NCI-H2227 (cell line): ENCODE measurements around the gene POLD3.
"Not testable (repeated sequence)": the region's sequence is repeated elsewhere in the genome, so short reads cannot be mapped to it uniquely, and the experiment has no call there.

Source experiments
- DNase-seq: peaks from one replicate; lab custom pipeline; 2025; ENCODE audit not compliant: unreplicated experiment; lab: John Stamatoyannopoulos, UW

The POLD3 gene

DNA sequence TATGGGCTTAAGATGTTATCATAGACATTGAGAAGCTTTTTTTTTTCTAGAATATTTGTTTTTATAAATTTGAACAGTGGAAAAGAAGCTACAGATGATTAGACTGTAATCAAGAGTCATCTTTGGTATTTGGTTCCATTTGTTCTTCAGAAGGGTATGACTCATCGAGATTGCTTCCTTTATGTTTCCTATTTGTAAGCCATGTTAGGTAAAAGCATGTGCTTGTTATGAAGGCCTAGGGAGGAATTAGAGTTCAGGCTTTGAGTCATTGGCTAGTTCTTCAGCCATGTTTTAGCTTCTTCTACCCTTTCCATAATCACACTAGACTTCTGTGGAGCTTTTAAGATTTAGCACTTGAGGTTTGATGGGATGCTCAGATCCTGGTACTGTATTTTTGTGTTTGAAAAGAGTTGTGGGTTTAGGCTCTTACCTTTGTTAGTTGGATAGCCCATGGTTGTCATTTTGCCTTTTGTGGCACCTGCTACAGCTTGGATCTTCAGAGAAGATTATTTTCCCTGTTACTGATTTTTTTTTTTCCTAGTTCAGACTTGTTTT lies 44.3 kb downstream of the POLD3 start:
- DNase-seq: no peak

DNA sequence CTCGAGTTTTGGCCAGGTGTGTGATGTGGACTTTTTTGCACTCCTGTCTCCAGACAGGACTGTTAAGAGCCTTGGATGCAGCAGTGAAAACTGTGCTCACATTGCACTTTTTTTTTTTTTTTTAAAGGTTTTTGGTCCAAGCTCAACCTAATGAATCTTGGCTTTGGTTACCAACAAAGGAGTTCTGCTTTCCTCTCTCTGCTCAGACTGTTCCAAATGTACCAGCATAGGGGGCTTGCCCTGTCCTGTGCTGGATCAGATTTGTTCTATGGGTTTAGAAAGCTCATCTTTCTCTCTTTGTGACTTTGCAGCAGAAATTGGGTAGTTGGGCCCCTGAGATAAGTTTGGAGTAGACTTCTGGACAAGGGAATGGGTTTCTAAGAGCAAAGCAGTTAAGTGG lies 45.3 kb downstream of the POLD3 start:
- no peak for DNase-seq

DNA sequence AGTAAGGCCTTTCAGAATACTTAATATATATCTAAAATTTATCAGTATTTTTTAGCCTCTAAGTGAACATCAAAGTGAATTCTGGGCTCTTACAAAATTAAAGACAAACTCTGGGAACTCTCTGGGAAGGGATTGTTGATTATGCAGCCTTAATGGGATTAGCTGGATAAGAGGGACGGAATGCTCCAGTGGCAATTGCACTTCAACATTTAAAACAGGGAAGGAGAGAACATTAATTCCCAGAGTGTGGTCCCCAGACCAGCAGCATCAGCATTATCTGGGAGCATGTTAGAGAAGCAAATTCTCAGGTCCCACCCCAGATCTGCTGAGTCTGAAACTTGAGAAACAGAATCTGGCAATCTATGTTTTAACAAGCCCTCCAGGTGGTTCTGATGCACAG lies 46.5 kb downstream of the POLD3 start:
- DNase-seq: no peak

DNA sequence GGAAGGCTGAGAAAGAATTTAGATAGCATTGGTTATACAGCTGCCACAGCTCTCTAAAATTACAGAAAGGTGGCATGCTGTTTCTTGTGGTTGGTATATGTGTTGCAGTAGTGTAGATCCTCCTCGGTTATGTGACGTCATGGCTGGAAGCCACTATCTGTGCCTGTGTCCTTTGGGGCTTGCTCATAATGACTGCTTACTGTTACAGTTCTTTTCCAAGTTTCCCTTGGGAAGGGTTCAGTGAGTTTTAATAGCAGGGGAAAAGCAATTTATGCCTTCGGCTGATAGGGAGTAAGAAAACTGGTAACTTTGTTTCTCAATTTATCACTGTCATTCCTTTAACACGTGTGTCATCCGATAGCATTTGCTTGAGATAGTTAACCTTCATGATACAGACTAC lies 47.2 kb downstream of the POLD3 start:
- no peak for DNase-seq

DNA sequence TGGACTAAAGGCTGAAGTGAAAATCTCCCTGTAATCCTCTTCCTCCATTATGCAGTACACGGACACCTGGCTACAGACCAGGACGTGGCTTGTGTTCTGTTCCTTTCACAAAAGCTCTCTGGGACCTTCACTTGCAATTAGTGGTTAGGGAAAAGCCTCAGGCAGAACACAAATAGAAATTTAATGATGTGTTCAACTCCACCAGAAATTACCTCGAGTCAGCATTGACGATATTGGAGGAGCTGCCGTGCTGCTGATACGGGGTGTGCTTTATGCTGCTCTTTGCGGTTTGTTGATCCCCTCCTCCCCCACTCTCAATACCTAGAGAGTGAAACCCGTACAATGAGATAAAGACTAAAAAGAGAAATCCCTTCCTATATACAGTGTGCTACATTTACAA lies 48.9 kb downstream of the POLD3 start:
- no peak for DNase-seq

DNA sequence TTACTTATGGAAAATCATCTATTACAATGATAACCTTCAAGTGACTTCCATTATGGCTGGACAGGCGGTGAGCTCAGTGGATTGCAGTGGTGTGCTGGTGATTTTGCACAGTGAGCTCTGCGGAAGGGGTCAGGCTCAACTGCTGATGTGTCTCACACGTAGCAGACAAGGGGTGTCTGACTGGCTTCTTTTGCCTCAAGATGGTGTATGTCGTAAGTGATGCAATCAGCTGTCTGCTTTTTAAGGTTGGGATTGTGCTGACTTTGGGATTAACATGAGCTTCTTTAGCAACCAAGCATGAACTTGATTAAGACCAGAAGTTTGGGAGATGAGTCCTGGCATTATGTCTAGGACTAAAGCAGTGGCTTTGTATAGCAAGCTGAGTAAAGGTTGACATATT lies 49.5 kb downstream of the POLD3 start:
- no peak for DNase-seq

DNA sequence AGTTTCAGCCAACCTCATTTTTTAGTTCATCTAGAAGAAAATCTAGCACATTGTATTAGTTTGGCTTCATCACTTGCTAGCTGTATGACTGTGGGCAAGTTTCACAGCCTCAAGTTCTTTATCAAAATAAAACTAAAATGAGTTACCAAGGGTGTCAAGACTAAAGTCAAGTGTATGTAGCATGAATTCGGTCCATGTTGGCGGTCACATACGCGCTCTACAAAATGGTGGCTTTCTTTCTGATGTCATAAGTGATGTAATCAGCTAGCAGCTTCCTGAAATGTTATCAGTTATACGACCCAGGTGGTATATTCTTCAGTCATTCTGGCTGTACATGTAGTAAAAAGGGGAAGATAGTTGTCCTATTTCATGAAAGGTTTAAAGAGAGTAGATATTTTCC lies 50.5 kb downstream of the POLD3 start:
- DNase-seq: no peak

DNA sequence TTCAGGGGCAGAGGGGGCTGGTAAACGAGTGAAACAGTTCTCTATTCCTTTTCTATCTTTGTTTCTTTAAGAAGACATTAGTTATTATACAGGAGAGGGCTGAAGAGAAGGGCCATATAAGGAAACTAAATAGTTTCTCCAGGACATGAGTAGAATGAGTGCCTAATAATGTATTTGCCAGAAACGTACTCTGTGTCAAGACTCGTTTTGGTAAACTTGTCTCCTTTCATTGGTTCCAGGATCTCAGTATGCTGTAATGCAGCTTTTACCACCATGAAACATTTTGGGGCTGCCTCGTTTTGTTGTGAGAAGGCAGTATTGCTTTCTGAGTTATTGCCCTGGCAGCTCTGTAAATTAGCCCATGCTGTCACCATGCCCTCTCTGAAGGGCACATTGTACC lies 51.7 kb downstream of the POLD3 start:
- no peak for DNase-seq

DNA sequence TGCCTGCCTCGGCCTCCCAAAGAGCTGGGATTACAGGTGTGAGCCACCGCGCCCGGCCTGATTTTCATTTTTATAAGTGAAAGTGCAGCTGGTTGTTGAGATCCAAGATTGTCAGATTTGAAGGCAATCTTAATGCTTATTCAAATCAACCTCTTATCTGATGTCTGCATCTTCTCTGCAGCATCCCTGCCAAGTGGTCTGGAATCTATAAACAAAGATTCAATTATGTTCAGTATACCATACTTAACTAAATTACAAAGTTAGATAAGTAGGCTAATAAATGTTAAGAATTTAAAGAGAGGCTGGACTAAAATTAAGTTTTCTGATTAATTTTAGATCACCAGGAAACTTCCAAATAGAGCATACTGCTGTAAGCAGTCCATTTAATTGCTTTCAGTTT lies 53.8 kb downstream of the POLD3 start:
- DNase-seq: no peak

DNA sequence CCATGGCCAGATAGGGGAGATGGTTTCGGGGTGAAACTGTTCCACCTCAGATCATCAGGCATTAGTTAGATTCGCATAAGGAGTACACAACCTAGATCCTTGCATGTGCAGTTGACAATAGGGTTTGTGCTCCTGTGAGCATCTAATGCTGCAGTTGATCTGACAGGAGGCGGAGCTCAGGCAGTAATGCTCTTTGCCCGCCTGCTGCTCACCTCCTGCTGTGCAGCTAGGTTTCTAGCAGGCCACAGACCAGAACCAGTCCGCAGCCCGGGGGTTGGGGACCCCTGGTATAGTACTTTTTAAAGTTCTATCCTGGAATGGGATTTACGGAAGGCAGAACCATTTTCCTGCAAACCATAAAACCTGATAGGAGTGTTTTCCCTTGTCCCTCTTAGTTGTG lies 54.6 kb downstream of the POLD3 start:
- no peak for DNase-seq

DNA sequence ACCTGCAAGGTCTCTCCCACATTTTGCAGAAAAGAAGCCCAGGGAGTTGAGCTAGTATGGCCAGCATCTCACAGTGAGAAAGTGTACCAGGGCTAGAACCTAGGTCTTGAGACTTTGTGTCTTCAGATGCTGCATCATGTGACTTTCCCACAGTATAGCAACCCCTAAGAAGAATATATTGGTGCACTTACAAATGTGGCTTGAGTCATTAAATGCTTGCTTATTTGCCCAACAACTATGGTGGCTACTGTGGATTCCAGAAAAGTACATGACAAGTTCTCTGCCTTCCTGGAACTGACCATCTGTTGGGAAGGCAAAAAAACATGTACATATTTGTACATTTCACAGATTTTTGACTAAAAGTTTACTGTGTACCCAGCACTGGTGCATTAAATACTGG lies 55.0 kb downstream of the POLD3 start:
- no peak for DNase-seq

DNA sequence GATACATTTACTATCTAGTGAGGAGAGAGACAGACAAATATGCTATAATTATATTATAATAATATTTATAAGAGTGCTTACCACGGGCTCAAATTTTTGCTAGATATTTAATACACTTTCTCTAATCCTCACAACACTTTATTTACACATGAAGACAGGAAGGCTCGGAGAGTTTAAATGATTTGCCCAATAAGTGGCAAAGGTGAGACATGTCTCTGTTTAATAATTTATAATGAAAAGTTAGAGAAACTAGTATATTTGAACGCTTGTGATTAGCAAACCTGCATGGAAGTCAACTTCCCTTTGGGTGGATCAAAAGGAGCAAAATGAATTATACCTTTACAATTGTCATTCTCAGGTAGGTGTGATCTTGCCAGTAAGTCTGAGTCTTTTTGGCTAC lies 55.4 kb downstream of the POLD3 start:
- DNase-seq: no peak

DNA sequence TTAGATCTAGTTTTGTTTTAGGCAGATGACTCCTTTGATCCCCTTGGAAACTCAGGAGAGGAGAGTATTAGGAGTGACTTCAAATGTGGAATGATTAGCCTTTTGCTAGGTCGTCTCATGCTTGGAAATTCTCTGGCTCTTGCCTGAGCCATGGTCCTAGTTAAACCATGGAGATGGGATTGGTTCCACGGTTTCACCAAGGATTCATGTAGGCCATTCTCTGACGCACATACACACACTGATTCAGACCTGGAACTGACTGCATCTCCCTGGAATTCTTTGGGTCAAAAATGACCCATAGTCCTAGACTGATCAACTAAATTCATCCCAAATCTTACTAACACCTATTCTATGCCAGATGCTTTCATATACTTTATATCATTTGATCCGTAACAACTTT lies 56.5 kb downstream of the POLD3 start:
- no peak for DNase-seq

DNA sequence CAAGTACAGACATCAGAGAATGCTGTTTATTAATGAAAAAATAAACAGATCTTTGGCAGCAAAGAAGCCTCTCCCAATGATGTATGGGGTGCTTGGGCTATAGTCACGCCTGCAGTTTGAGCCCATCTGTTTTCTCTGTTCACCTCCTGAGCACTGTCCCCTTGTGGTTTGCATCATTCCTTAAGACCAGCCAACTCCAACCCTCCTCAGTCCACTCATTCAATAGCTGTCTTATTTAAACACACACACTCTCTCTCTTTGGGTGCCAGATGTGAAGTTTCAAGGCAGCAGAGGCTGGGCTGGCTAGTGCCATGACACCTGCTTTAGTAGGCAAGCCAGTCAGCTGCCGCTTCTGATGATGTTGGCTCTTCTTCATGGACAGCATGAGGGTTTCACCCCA lies 58.1 kb downstream of the POLD3 start:
- DNase-seq: no peak

DNA sequence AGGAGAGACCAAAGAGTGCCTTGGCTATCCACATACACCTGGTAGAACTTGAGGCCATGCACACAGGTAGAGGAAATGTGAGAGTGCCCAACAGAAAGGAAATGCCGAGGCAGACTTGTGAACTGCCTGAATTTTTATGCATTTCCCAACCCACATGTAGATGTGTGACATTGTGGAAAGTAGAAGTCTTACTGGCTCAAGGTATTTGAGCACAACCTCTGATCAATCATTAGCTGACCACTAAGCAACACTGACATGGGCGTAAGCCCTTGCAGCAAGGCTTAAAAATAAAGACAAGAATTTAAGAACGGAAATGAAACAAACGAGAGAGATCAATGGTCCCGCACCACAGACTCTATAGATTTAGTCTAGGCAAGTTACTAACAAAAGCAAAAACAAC lies 62.6 kb downstream of the POLD3 start:
- no peak for DNase-seq

DNA sequence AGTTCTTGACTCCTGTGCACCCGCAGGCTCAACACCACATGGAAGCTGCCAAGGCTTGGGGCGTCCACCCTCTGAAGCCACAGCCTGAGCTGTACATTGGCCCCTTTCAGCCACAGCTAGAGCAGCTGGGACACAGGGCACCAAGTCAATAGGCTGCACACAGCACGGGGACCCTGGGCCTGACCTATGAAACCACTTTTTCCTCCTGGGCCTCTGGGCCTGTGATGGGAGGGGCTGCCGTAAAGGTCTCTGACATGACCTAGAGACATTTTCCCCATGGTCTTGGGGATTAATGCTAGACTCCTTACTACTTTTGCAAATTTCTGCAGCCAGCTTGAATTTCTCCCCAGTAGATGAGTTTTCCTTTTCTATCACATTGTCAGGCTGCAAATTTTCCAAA lies 66.7 kb downstream of the POLD3 start:
- DNase-seq: not testable (repeated sequence)

DNA sequence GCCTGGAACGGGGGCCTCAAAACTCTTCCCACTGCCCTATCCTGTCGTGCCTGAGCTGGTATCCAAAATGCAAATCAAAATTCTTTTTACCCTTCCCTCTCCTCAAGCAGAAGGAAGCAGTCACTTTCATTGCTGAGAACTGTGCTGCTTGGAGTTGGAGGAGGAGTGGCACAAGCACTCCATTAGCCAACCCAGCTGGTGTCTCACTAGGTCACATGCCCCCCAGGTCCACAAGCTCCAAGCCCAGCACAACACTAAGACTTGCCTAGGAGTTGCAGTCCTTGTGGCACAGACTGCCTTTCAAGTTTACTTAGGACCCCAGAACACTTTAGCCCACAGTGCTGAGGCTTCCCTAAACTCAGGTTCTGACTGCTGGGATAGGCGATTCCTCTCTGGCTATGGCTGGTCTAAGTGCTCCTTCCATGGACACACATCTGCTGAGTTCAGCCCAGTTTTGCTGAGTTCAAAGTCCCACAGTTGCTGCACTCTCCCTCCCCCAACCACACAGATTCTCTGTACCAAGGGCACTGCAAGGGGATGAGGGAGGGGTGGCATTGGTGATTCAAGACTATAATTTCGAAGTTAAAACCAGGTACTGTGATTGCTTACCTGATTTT lies 70.2 kb downstream of the POLD3 start:
- no peak for DNase-seq

DNA sequence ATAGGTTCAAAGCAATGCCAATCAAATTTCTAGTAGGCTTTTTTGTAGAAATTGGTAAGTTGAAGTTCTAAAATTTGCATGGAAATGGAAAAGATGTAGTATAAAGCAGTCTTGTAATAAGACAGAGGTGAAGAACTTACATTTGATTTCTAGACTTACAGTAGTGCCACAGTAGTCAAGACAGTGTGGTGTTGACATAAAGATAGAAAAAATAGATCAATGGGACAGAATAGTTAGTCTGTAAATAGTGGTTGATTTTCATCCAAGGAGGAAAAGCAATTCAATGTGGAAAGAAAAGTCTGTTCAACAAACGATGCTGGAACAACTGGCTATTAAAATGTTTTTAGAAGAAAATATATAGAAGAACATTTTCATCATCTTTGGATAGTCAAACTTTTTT lies 70.9 kb downstream of the POLD3 start:
- no peak for DNase-seq

DNA sequence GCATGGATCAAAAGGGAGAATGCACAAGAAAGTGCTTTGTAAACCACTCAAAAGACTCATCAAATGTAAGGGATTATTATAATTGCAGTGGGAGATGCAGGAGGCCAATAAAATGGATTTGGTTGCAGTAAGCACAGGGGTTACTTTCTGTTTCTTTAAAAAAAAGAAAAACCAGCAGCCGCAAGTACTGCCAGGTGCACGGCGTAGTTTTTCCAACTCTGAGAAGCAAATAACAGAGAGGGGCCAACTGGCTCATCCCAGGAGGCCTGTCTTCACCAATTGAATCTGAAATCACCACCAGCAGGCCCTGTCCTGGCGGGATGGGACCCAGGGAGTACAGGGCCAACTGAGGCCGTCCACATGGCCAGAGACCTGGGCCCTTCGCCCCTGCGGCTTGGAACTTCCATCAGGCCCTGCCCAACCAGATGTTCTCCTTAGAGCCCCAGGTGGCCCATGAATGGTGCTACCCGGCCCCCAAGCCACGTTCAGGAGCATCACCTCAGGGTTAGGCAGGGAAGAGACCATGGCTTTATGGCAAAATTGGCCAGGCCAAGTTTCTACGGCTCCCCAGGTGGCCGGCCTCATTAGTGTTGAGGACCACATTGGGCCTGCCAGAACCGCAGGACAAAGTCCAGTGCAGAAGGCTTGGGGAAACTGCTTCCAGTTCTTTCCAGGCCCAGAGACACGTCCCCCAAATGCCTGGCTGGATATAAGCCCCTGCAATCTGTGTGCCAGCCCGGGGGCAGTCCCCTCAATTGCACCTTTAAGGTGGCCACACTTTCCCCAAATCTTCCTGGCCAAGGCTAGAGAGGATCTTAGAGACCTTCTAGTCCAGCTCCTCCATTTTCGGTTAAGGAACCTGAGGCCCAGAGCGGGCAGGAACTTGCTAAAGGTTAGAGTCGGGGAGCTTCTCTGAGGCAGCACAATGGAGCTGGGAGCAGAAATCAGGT lies 77.1 kb downstream of the POLD3 start:
- DNase-seq: no peak

DNA sequence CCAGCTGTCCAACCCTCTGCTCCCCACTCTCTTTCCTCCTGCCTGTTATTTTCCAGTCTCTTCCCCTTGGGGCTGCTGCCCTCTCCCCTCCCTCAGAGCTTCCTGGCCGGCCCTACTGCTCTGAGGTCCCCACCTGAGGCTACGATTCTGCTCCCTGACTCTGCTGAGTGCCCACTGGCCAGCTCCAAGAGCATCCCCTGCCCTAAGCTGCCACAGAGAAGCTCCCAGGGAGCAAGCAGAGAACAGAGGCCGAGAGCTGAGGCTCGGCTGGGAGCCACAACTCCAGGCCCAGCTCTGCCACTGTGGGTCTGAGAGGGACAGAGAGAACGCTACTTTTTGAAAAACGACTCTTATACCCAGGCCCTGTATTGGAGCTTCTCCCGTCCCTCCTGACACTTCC lies 77.8 kb downstream of the POLD3 start:
- no peak for DNase-seq

DNA sequence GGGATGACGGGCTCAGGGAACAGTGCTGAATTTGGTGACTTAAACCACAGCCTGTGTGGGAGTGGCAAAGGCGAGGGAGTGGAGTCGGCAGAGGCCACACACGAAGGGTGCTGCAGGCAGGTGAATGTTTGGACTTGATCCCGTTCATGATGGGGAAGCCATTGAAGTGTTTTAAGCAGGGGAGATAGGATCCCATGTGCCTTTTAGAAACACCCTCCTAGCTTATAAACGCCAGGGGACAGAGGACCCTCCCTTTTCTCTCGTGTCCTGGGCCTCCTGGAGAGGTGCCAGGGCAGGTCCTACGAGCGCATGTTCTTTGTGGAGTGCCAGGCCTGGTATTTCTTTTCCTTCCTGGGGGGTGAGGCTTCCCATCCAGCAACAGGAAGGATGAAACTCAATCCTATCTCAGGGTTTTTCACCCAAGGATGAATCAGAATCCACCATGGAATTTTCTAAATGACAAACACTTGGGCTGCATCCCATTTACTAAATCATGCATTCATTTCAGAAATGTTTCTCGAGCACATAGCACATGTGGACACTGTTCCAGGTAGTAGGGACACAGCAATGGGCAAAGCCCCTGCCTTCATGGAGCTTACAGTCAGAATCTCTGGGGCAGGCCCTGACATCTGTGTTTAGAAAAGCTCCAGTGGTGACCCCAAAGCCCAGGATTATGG lies 79.3 kb downstream of the POLD3 start:
- no peak for DNase-seq
